Suppressor macrophage (primary cell): ENCODE results near the gene EXOC4.
"Not testable (repeated sequence)": the region's sequence is repeated elsewhere in the genome, so short reads cannot be mapped to it uniquely, and the experiment has no call there.

Experiments
- DNase-seq, 4 experiments: peaks; one replicate each; pipeline ENCODE4 v3.0.0-alpha.2; 2020 to 2022

The EXOC4 gene

DNA sequence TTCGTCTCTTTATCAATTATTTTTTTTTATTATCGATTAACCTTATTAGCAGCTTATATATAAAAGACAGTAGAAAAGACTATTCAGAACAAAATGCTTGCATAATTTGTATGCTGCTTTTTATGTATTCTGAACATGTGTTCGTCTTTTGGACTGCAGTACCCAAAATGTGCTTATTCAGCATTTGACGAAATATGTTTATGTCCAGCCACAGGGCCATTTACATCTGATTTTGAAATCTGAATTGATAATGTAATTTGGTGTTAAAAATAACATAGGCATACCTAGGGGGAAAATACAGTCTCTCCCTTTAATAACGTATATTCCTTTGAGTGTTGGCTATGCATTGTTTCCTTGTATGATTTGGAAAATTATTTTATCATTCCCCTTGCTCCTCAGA is 386.0 kb downstream of the EXOC4 start:
- no peak for DNase-seq

GRCh38 chr7:133641436-133641835 is 388.6 kb downstream of the EXOC4 start:
- no peak for DNase-seq

DNA sequence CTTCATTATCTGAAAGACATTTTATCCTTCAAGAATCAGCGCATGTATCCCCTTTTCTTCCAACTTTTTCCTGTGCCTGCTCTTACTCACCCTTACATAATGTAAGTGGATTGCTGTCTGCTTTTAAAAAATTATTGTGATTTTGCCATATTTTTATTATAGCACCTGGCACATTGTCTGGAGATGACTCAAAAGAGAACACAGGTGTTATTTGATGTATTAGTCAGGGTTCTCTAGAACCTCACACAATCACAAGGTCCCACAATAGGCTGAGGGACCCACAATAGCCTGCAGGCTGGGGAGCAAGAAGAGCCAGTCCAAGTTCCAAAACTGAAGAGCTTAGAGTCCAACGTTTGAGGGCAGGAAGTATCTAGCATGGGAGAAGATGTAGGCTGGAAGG is 390.0 kb downstream of the EXOC4 start:
- DNase-seq, result no peak

- not testable (repeated sequence) for DNase-seq
These were observed 390.8 kb downstream of the EXOC4 start for GRCh38 chr7:133643652-133644051.

- DNase-seq, result peak; percentile 42 to 81 (median 64)
These were observed 393.1 kb downstream of the EXOC4 start for GRCh38 chr7:133645884-133646391.

DNA sequence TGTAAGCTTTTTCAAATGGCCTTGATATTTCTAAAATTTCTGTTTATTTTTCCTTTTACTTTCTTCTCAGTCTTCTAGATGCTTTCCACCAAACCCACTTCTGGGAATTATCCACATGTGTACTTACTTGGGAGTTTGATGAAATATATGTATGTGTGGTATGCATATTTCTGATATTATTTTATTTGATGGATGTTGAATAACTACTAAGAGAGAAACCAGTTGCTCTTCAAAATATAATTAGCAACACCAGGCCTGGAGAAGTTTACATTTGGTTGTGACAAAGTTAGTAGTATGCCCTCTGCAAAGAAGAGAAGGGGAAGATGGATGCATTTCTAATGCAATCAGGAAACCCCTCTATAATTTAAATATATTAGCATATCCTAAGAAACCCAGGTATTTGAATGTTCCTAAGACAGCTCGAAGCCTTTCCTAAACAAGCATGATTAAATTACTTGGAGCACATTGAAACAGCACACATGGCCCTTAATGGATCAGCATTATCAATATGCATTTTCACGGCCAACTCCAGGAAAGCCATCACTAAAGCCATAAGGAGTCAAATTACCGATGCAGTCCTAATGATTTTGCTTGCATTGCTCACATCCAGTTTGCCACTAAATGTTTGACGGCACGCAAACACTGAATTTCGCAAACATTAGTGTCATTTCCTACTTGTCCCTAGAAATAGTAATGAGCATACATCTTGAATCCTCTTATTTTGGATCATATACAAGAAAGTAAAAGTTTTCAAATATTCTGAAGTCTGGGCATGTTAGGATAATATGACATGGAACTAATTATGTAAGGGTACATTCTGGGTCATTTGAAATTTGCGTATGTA is 393.8 kb downstream of the EXOC4 start:
- DNase-seq, result peak; percentile 30 to 64 (median 43)

GRCh38 chr7:133649593-133649992 is 396.7 kb downstream of the EXOC4 start:
- DNase-seq, result no peak

DNA sequence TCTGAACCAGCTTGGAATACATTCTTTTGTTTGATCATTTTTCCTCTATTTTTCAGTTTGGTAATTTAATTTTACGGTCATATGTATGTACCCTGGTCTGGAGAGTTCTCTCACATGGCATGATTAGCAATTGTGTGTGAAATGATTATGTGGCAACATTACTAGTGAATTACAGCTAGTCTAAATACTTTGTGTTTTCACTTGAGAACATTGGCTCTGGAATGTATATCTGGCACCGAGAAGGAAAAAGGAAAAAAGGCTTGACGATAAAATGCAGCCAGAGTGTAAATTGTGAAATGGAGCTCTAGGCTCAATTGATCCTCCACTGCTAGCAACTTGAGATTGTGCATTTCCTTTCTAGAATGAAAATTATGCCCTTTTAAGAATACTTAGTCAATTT is 397.2 kb downstream of the EXOC4 start:
- DNase-seq, result peak in 1 of 4 experiments; percentile 5

- peak; percentile 8 to 75 (median 44) for DNase-seq
These were observed 397.8 kb downstream of the EXOC4 start for GRCh38 chr7:133650487-133651300.

- no peak for DNase-seq
These were observed 399.7 kb downstream of the EXOC4 start for GRCh38 chr7:133652547-133652946.

DNA sequence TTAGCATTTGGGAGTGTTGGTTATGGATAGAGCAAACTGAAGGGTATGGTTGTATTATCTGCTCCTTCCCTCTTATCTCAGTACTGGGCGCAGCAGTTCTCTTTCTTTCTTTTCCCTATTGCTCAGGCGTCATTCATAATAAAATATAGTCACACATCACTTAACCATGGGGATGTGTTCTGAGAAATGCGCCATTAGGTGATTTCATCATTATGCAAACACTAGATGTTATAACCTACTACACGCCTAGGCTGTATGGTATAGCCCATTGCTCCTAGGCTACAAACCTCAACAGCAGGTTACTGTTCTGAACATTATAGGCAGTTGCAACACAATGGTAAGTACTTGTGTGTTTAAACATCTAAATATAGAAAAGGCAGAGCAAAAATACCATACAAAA is 401.7 kb downstream of the EXOC4 start:
- no peak for DNase-seq

DNA sequence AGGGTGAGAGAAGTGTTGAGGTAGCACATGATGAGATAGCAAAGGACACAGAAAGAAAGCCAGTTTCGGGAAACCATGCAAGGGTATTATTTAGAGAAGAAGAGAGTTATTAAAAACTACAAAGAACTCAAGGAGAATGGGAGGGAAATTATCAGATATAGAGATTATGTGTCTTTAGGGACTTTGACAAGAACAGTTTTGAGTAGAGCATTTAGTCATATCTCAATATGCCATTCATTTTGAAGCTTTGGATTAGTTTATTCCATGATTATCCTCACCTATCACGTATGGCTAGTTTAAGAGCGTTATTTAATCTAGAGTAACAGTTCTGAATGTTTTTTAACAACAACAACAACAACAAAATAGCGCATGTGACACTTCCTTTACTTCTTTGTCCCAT is 409.4 kb downstream of the EXOC4 start:
- no peak for DNase-seq

DNA sequence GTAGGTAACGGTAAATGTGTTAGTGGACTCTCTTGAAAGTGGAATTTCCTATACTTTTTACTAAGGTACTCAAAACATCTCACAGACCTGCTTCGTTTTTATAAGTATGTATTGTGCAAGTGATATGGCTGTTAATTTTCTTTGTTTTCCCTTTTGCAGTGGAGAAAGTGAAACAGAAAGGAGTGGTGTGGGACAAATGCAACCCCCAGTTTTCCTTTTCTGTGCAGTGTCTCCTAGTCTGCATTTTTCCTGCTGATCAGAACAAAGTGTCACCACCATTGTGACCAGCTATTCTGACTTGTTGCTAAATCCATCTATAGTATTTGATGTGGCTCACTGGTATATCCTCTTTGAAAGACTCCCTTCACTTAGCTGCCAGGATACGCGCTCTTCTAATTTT is 410.0 kb downstream of the EXOC4 start:
- no peak for DNase-seq

- DNase-seq, result no peak
These were observed 411.6 kb downstream of the EXOC4 start for GRCh38 chr7:133664528-133664927.

- no peak for DNase-seq
These were observed 415.6 kb downstream of the EXOC4 start for GRCh38 chr7:133668296-133669060.

DNA sequence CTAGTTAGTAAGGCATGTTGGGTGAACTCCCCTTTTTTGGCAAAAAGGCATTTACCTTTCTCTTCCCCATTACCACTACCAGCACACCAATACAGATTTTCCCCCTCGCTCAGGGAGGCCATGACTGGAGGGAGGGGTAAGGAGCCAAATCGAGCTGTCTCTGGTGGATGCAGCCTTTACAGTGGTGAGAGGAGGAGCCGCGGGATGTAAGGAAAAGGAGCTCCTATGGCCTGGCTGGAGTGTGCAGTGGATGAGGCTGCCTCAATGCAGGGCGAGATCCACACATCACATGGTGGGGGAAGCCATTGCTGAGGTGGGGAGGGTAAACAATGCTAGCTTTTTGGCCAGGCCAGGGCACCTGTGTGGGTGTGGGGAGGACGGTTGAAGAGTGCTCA is 416.2 kb downstream of the EXOC4 start:
- DNase-seq, result no peak

DNA sequence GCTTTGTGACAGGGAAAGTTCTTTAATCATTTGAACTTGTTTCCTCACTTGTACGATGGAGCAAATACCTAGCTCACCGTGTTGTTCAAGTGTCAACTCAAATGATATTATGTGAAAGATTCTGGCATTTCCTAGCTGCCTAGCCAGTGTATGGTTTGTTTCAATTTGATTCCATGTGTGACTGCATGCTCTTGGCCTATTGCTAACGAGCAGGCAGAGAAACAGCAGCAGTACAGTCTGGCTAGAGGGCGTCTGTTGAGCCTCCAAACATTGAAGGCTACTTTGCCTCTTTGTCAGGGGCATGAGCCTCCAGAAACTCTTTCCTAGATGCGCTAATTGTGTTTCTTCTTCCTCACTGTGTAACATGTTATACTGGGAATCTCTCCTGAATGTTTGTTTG is 417.4 kb downstream of the EXOC4 start:
- no peak for DNase-seq

DNA sequence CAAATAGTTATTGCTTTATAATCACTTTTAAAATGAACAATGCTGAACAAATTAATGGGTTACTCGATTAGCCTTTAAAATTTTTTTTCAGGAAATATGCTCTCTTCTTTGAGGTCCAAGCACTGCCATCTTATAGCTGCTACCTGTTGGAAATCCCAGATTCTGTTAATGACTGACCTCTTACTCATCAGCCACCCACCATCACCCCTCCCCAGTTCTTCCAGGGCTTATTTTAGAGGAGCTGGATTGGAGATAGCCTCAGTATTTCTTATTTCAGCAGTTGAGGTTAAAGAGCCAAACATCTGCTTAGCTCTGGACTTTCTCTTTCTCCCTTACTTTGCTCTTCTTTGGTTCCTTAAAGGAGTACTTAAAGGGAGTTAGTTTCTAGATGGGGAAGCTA is 420.0 kb downstream of the EXOC4 start:
- peak in 2 of 4 experiments; percentile 35 to 43 for DNase-seq

DNA sequence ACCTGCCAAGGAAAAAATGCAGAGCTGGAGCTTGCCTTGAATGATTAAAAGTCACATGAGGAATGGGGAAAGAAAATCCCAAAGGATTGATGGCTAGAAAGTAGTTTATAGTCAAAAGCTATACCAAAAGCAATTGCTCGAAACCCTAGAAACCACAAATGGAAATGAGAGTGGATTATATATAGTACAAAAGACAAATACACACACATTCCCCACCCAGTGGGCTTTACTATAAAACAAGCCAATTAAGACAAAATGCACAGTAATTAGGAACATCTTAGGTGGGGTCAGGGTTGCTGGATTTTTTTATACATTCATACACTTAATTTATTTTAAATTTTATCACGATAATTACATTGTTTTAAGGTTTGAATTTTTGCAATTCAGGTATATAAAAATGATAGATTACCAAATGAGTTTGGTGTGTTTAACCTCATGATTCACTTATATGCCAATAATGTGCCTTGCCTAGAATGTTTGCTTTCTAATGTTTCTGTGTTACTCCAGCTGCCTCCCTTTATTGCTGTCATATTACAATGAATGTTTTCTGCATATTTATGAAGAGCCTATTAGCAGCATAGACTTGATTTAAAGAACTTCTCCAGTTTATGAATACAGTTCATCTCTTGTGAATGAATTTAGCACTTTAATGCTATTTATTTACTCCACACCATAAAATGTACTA is 421.3 kb downstream of the EXOC4 start:
- no peak for DNase-seq

GRCh38 chr7:133675510-133676218 is 422.8 kb downstream of the EXOC4 start:
- DNase-seq, result peak in 3 of 4 experiments; percentile 3 to 26 (median 21)

DNA sequence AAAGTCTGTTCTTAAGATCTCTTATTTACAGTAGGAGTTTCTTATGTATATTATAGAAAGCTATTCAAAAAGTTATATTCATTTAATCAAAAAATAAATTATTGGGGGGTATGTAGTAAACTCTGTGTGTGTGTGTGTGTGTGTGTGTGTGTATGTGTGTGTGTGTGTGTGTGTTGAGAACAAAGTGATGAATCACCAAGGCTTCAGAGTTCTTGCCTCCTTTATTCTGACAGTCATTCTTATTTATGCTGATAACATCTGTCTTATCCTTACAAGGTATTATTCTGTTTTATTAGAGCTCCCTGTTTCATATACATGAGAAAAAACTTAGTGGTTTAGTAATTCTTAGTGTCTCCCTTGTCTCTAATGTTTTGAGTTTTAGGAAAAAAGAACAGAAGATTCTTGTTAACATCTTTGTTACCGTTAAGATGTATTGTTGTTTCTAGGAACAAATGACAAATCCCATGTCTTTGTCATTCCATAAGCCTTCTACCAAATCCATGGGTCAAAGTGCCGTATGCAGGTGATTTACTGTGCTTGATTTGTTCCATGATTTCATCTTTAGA is 424.0 kb downstream of the EXOC4 start:
- no peak for DNase-seq
